LNCaP clone FGC (cell line): ENCODE measurements around the gene GABRB3.

Experiments
- DNase-seq: peaks from one replicate; pipeline ENCODE4 v3.0.0-alpha.2; 2011; ENCODE audit warnings: low read depth
- H3K4me3 ChIP-seq: 2 replicates; pipeline ENCODE4 v1.5.1; 2011; ENCODE audit warnings: mild to moderate bottlenecking, low read depth, low read length, control low read depth
- TF ChIP-seq, protein P1 (sequence below): IDR thresholded peaks from 2 replicates; pipeline ENCODE4 v1.5.1; 2012; ENCODE audit warnings: mild to moderate bottlenecking; ENCODE audit not compliant: control insufficient read depth, insufficient read depth; ENCODE audit errors: extremely low read depth

Gene GABRB3

GRCh38 chr15:26628071-26628470 is 144.8 kb downstream of the GABRB3 start:
- TF ChIP-seq, protein P1, sequence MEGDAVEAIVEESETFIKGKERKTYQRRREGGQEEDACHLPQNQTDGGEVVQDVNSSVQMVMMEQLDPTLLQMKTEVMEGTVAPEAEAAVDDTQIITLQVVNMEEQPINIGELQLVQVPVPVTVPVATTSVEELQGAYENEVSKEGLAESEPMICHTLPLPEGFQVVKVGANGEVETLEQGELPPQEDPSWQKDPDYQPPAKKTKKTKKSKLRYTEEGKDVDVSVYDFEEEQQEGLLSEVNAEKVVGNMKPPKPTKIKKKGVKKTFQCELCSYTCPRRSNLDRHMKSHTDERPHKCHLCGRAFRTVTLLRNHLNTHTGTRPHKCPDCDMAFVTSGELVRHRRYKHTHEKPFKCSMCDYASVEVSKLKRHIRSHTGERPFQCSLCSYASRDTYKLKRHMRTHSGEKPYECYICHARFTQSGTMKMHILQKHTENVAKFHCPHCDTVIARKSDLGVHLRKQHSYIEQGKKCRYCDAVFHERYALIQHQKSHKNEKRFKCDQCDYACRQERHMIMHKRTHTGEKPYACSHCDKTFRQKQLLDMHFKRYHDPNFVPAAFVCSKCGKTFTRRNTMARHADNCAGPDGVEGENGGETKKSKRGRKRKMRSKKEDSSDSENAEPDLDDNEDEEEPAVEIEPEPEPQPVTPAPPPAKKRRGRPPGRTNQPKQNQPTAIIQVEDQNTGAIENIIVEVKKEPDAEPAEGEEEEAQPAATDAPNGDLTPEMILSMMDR = 0 out of 2 replicates have a peak, but pooled peaks have one; percentile 13
- H3K4me3 ChIP-seq = peak overlapping the region; percentile 86
- peak; percentile 79 for DNase-seq

- TF ChIP-seq, protein P1 = no peak
- no peak for DNase-seq
- no peak overlapping the region for H3K4me3 ChIP-seq
Observed at GRCh38 chr15:26624128-26624527, 148.7 kb downstream of the GABRB3 start.

DNA sequence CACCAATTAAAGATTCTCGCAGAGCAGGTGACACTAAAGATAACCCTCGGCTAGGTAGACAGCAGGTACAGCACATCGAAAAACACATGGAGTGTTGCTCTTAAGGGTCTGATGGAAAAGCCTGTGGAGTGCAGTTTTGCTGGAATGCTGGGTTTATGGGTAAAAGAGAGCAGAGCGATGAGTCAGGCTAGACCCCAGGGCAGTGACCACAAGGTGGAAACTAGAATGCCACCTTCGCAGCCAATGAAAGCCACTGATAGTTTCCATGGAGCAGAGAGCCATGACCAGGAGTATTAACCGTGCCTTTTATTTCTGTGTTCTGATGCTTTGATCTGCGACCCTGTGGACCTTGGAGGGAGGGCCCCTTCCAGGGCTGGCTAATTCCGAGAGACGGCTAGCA is 149.8 kb downstream of the GABRB3 start:
- TF ChIP-seq, protein P1 = no peak
- no peak for DNase-seq
- H3K4me3 ChIP-seq = no peak overlapping the region

GRCh38 chr15:26621816-26622215 is 151.1 kb downstream of the GABRB3 start:
- TF ChIP-seq, protein P1 = no peak
- DNase-seq = no peak
- H3K4me3 ChIP-seq = no peak overlapping the region

DNA sequence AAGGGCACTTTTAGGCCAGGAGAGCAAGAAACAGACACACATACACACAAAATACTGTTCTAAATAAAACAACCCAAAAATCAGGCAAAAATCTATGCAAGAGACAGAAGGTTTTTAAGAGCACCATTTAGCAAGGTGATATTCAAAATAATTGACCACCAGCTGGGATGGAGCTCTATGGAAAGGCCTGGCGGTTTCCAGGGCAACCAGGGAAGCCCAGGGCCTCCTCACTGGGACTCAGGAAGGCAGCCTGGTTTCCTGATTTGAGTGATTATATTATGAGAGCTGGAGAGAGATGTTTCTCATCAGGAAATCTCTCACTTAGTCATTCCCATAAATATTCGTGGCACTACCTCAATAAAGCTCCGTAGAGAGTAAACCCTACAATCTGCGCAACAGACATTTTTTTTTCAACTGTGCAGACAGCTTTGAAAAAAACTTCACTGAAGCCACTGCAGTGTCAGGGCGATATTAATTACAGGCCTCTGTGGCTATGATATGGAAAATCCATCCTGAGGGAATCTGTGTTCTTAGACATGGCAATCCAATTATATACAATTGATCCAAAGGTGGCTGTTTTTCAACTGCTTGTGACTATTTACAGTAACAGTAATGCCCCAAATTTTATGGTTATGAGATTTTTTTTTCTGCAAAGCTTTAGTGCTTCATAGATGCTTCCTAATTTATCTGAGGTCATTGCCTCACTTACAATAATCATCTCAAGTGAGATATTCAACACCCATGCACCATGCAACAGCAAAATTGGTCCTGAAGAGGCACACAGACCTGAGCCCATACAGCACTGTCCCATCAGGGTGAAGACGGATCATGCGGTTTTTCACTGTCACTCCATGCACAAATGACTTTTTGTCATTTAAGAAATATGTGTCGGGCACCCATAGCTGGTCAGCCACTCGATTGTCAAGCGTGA is 152.1 kb downstream of the GABRB3 start:
- H3K4me3 ChIP-seq = no peak overlapping the region
- no peak for DNase-seq
- TF ChIP-seq, protein P1 = no peak

DNA sequence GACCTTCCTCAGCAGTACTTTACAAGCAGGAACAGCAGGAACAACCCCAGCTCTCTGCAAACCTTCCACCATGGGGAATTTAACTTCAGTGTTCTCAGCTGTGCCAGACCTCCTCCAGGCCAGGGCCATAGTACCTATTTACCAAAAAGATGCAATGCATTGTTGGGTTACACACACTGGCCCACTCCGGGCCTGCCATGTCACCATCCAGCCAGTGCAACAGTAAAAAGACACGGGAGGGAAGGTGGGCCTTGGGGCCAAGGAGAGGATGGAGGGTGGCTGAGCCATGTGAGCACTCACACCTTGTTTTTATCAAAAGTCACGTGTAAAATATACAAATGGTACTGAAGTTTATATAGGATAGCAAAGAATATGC is 157.0 kb downstream of the GABRB3 start:
- DNase-seq = no peak
- TF ChIP-seq, protein P1 = no peak
- H3K4me3 ChIP-seq = no peak overlapping the region

- TF ChIP-seq, protein P1 = no peak
- DNase-seq = peak; percentile 84
- no peak overlapping the region for H3K4me3 ChIP-seq
Observed at GRCh38 chr15:26615188-26615926, 157.5 kb downstream of the GABRB3 start.
